IMR-90 (cell line): ENCODE results near the gene RTL5. TPM values are rescaled to one million over a fixed set of nuclear protein-coding genes. Genes with fewer than 3 reads are reported as not detected.

Source experiments
- ATAC-seq: fragments of 200-7000 bp; cut with Tn5 transposase; 2 replicates; pipeline ENCODE4 v1.9.1; 2020; ENCODE audit warnings: low read depth, mild to moderate bottlenecking, moderate library complexity
- BruUV-seq: library from RNA; stranded (reverse); fragments of 400-500 nt; replicated peaks from 2 replicates; lab custom pipeline; 2021; lab: Mats Ljungman, UMichigan
- CTCF ChIA-PET: fragments of 300-600 bp; formaldehyde crosslinking; extraction: SDS; loops from one replicate; lab custom pipeline; 2021; ENCODE audit warnings: antibody characterized with exemption; lab: Yijun Ruan, JAX
- POLR2A ChIA-PET: fragments of 300-600 bp; sonication (Branson Sonifier 250); formaldehyde crosslinking; loops from one replicate; lab custom pipeline; 2022; ENCODE audit warnings: antibody characterized with exemption; ENCODE audit not compliant: unreplicated experiment; lab: Charles Lee
- DNase-seq: peaks from one replicate; pipeline ENCODE4 v3.0.0; 2013
- H2AFZ ChIP-seq: replicated peaks from 2 replicates; pipeline ENCODE3; 2013; ENCODE audit warnings: low read length, mild to moderate bottlenecking; ENCODE audit not compliant: poor library complexity
- H2AK5ac ChIP-seq: 2 replicates; pipeline ENCODE4 v1.6.1; 2013; ENCODE audit warnings: low read depth, low read length, inconsistent platforms
- H2AK9ac ChIP-seq: replicated peaks from 2 replicates; pipeline ENCODE3; 2013; ENCODE audit warnings: mild to moderate bottlenecking, low read depth, low read length, moderate library complexity; ENCODE audit not compliant: poor library complexity
- H2BK120ac ChIP-seq: 2 replicates; pipeline ENCODE4 v1.6.1; 2013; ENCODE audit warnings: low read depth, low read length, inconsistent platforms
- H2BK15ac ChIP-seq: 3 replicates; pipeline ENCODE4 v1.6.1; 2013; ENCODE audit warnings: low read depth, low read length, inconsistent platforms
- H2BK20ac ChIP-seq: 2 replicates; pipeline ENCODE4 v1.6.1; 2013; ENCODE audit warnings: low read depth, mild to moderate bottlenecking, inconsistent platforms, low read length, moderate library complexity
- H2BK5ac ChIP-seq: 2 replicates; pipeline ENCODE4 v1.6.1; 2013; ENCODE audit warnings: mild to moderate bottlenecking, low read depth, low read length, inconsistent platforms; ENCODE audit not compliant: poor library complexity, severe bottlenecking
- H3K14ac ChIP-seq: replicated peaks from 2 replicates; pipeline ENCODE4 v1.6.1; 2013; ENCODE audit warnings: low read depth, low read length, inconsistent platforms
- H3K18ac ChIP-seq: 2 replicates; pipeline ENCODE4 v1.6.1; 2013; ENCODE audit warnings: low read depth, low read length, control low read depth
- H3K23ac ChIP-seq: 2 replicates; pipeline ENCODE4 v1.6.1; 2013; ENCODE audit warnings: low read depth, low read length, inconsistent platforms
- H3K27ac ChIP-seq: 2 replicates; pipeline ENCODE4 v1.5.1; 2013; ENCODE audit warnings: mild to moderate bottlenecking, control low read depth, low read length; ENCODE audit not compliant: insufficient read depth
- H3K27me3 ChIP-seq: 2 replicates; pipeline ENCODE4 v1.6.1; 2013; ENCODE audit warnings: low read length; ENCODE audit not compliant: control insufficient read depth, insufficient read depth
- H3K36me3 ChIP-seq: 2 replicates; pipeline ENCODE4 v1.6.1; 2013; ENCODE audit warnings: low read length, mixed read lengths; ENCODE audit not compliant: control insufficient read depth, insufficient read depth
- H3K4ac ChIP-seq: 2 replicates; pipeline ENCODE4 v1.6.1; 2013; ENCODE audit warnings: low read depth, low read length, inconsistent platforms
- H3K4me1 ChIP-seq: 2 replicates; pipeline ENCODE4 v1.6.1; 2013; ENCODE audit warnings: low read length, mixed read lengths; ENCODE audit not compliant: control insufficient read depth, insufficient read depth
- H3K4me2 ChIP-seq: 2 replicates; pipeline ENCODE4 v1.6.1; 2013; ENCODE audit warnings: low read depth, mild to moderate bottlenecking, control low read depth, low read length, moderate library complexity
- H3K4me3 ChIP-seq: 2 replicates; pipeline ENCODE4 v1.5.1; 2013; ENCODE audit warnings: low read depth, mild to moderate bottlenecking, control low read depth, low read length, moderate library complexity; ENCODE audit not compliant: insufficient read depth
- H3K56ac ChIP-seq: 2 replicates; pipeline ENCODE4 v1.6.1; 2013; ENCODE audit warnings: low read length, inconsistent platforms; ENCODE audit not compliant: insufficient read depth; ENCODE audit errors: extremely low read depth
- H3K79me1 ChIP-seq, 2 experiments: 2 replicates each; pipeline ENCODE4 v1.6.1; 2013; ENCODE audit warnings: low read length in 2 of 2, inconsistent platforms in 1 of 2, low read depth in 1 of 2
- H3K9ac ChIP-seq: 2 replicates; pipeline ENCODE4 v1.6.1; 2013; ENCODE audit warnings: low read depth, low read length, control low read depth
- H3K9me1 ChIP-seq: 2 replicates; pipeline ENCODE4 v1.6.1; 2013; ENCODE audit warnings: low read length, inconsistent platforms; ENCODE audit not compliant: insufficient read depth
- H3K9me3 ChIP-seq: 2 replicates; pipeline ENCODE4 v1.6.1; 2013; ENCODE audit warnings: low read length; ENCODE audit not compliant: control insufficient read depth, insufficient read depth
- H4K20me1 ChIP-seq: 2 replicates; pipeline ENCODE4 v1.6.1; 2013; ENCODE audit warnings: low read length, inconsistent platforms; ENCODE audit not compliant: insufficient read depth
- H4K5ac ChIP-seq: 2 replicates; pipeline ENCODE4 v1.6.1; 2013; ENCODE audit warnings: mild to moderate bottlenecking, low read depth, low read length, control low read depth
- H4K8ac ChIP-seq, 2 experiments: 2 replicates each; pipeline ENCODE4 v1.6.1; 2013; ENCODE audit warnings: low read depth in 2 of 2, low read length in 2 of 2, control low read depth in 1 of 2, inconsistent platforms in 1 of 2
- H4K91ac ChIP-seq: 2 replicates; pipeline ENCODE4 v1.6.1; 2013; ENCODE audit warnings: low read depth, low read length, inconsistent platforms; ENCODE audit not compliant: insufficient read depth
- CHD1 ChIP-seq: IDR thresholded peaks from 2 replicates; pipeline ENCODE4 v1.6.1; 2012; ENCODE audit warnings: low read depth, low read length, improper control_type of control experiment
- MAFK ChIP-seq: IDR thresholded peaks from 2 replicates; pipeline ENCODE4 v1.6.1; 2012; ENCODE audit warnings: low read depth, low read length, improper control_type of control experiment
- POLR2A ChIP-seq: IDR thresholded peaks from 2 replicates; pipeline ENCODE4 v1.6.1; 2012; ENCODE audit warnings: mild to moderate bottlenecking, low read depth, low read length
- RCOR1 ChIP-seq: IDR thresholded peaks from 2 replicates; pipeline ENCODE4 v1.6.1; 2012; ENCODE audit warnings: mild to moderate bottlenecking, low read length, improper control_type of control experiment; ENCODE audit not compliant: insufficient replicate concordance
- RFX5 ChIP-seq: IDR thresholded peaks from 2 replicates; pipeline ENCODE4 v1.8.0; 2012; ENCODE audit warnings: low read depth, mild to moderate bottlenecking, low read length, moderate library complexity
- USF2 ChIP-seq: fragments of 150-350 bp; IDR thresholded peaks from 2 replicates; pipeline ENCODE4 v1.6.1; 2017; ENCODE audit warnings: mild to moderate bottlenecking, antibody characterized with exemption, low read length, low read depth
- WGBS, 2 experiments: methylation state at CpG; one replicate each; pipeline versions ENCODE4 v1.1.5 to v1.1.7; 2013; ENCODE audit warnings: missing lambda C conversion rate in 2 of 2; ENCODE audit not compliant: insufficient read length in 1 of 2; ENCODE audit errors: extremely low coverage in 2 of 2; 5-methylcytosine and 5-hydroxymethylcytosine counted together
- dilution Hi-C: fragments of 300-500 bp; cut with HindIII; formaldehyde crosslinking; loops from one replicate; pipeline ENCODE4 v1.14.3; 2018; ENCODE audit warnings: low sequenced_read_pairs; ENCODE audit not compliant: unreplicated experiment
- in situ Hi-C: fragments of 300-500 bp; cut with MboI; formaldehyde crosslinking; loops from 3 replicates; pipeline ENCODE4 v1.14.3; 2019; ENCODE audit warnings: low sequenced_read_pairs, inconsistent platforms, mixed read lengths
- intact Hi-C: fragments of 100-400 bp; cut with micrococcal nuclease; formaldehyde crosslinking; loops from 2 replicates; pipeline ENCODE4 v1.10.0; 2022
- polyA plus RNA-seq, 3 experiments: library from polyadenylated mRNA; depleted of rRNA; stranded (reverse); fragments of >200 nt; gene quantifications; 2 replicates each; pipeline ENCODE4 v1.2.3, GENCODE V29; 2012; ENCODE audit warnings: low replicate concordance in 1 of 3
- total RNA-seq: library from RNA; depleted of rRNA; stranded (reverse); fragments of >200 nt; gene quantifications from 2 replicates; pipeline ENCODE4 v1.2.3, GENCODE V29; 2012

Gene RTL5
- total and polyA plus RNA-seq, 2 of the 4 experiments (the other 2 are of a cell fraction), result 0.90 to 2.5 TPM

GRCh38 chrX:72117636-72118210 lies 14.0 kb downstream of the RTL5 start:
- Histone ChIP-seq H3K4ac (no peak overlapping the region), H3K9ac (no peak overlapping the region), H3K56ac (no peak overlapping the region), H3K9me3 (no peaks in the 10 kb centered on the region), H2BK20ac (no peak overlapping the region), H2BK15ac (no peak overlapping the region), H3K79me1 (no peaks in the 10 kb centered on the region), H3K14ac (no peak overlapping the region), H3K27ac (no peak overlapping the region), H3K4me3 (no peak overlapping the region), H3K23ac (no peak overlapping the region), H2AK5ac (no peak overlapping the region), H4K91ac (no peak overlapping the region), H3K4me2 (no peak overlapping the region), H4K5ac (no peak overlapping the region), H3K36me3 (no peaks in the 10 kb centered on the region), H2BK5ac (no peak overlapping the region), H3K18ac (no peak overlapping the region), H2BK120ac (no peak overlapping the region), H2AK9ac (no peak overlapping the region), H2AFZ (no peak overlapping the region), H4K8ac (no peak overlapping the region), H4K20me1 (no peaks in the 10 kb centered on the region), H3K27me3 (peaks cover 44% of the 10 kb centered on the region), H3K4me1 (peaks cover 5% of the 10 kb centered on the region; the same call in 1 of the 2 replicates), H3K9me1 (no peaks in the 10 kb centered on the region)
- no TSS peak for BruUV-seq
- WGBS, 2 experiments, result no CpG with 5 or more reads among the region's 2 CpGs
- ATAC-seq (no peak), DNase-seq (no peak)
- POLR2A ChIA-PET, result no interaction called here
- dilution Hi-C loops, result no loop called here
- intact Hi-C loops, result no loop called here
- in situ Hi-C loops, result no loop called here
- CTCF ChIA-PET, result no interaction called here
- TF ChIP-seq USF2 (no peak), MAFK (no peak), RFX5 (no peak), CHD1 (no peak), POLR2A (no peak), RCOR1 (no peak)
